Measurements from ENCODE around the gene HIGD2A.

The HIGD2A gene

GRCh38 chr5:176382721-176383120 lies 5.8 kb upstream of the HIGD2A start:
- Histone ChIP-seq H3K9me3 (ENCODE audit: insufficient read depth, low read length) (no peaks in the 10 kb centered on the region), H3K27ac (ENCODE audit: low read depth, low read length) (no peak overlapping the region), H2AFZ (ENCODE audit: low read depth, low read length, severe bottlenecking) (no peak overlapping the region), H3K36me3 (ENCODE audit: low read length) (peaks cover 12% of the 10 kb centered on the region), H3K9me2 (replicated peaks; ENCODE audit: insufficient read depth, low read length) (no peaks in the 10 kb centered on the region), H3K27me3 (ENCODE audit: low read length) (no peaks in the 10 kb centered on the region), H3F3A (ENCODE audit: insufficient read depth) (peaks cover 10% of the 10 kb centered on the region; the same call in 1 of the 2 replicates), H4K20me1 (ENCODE audit: low read depth, low read length) (peaks cover 8% of the 10 kb centered on the region; the same call in 1 of the 2 replicates), H3K4me2 (ENCODE audit: low read depth, low read length, poor library complexity, severe bottlenecking) (no peak overlapping the region), H3K79me2 (ENCODE audit: insufficient read depth, low read length) (peaks cover 33% of the 10 kb centered on the region), H3K4me3 (ENCODE audit: insufficient read depth, low read length, poor library complexity, severe bottlenecking) (no peak overlapping the region), H3K9ac (ENCODE audit: low read length) (no peak overlapping the region)
- TF ChIP-seq EZH2phosphoT487 (conservative IDR thresholded peaks at IDR 0.05; ENCODE audit: low read length): no peak
- no peak for TF ChIP-seq CTCF (IDR thresholded peaks at IDR 0.05; ENCODE audit: insufficient read depth, low read length, poor library complexity, severe bottlenecking)

GRCh38 chr5:176383248-176383905 lies 5.2 kb upstream of the HIGD2A start:
- H3F3A ChIP-seq (ENCODE audit: insufficient read depth): peaks cover 10% of the 10 kb centered on the region; the same call in 1 of the 2 replicates
- H2AFZ ChIP-seq (ENCODE audit: low read depth, low read length, severe bottlenecking): no peak overlapping the region
- no peaks in the 10 kb centered on the region for H3K27me3 ChIP-seq (ENCODE audit: low read length)
- H3K4me2 ChIP-seq (ENCODE audit: low read depth, low read length, poor library complexity, severe bottlenecking): no peak overlapping the region
- peaks cover 8% of the 10 kb centered on the region; the same call in 1 of the 2 replicates for H4K20me1 ChIP-seq (ENCODE audit: low read depth, low read length)
- H3K9me2 ChIP-seq (replicated peaks; ENCODE audit: insufficient read depth, low read length): no peaks in the 10 kb centered on the region
- peaks cover 39% of the 10 kb centered on the region for H3K79me2 ChIP-seq (ENCODE audit: insufficient read depth, low read length)
- no peak overlapping the region for H3K9ac ChIP-seq (ENCODE audit: low read length)
- no peak overlapping the region for H3K4me3 ChIP-seq (ENCODE audit: insufficient read depth, low read length, poor library complexity, severe bottlenecking)
- H3K9me3 ChIP-seq (ENCODE audit: insufficient read depth, low read length): no peaks in the 10 kb centered on the region
- TF ChIP-seq CTCF (IDR thresholded peaks at IDR 0.05; ENCODE audit: insufficient read depth, low read length, poor library complexity, severe bottlenecking) (no peak), EZH2phosphoT487 (conservative IDR thresholded peaks at IDR 0.05; ENCODE audit: low read length) (no peak)
- peaks cover 12% of the 10 kb centered on the region for H3K36me3 ChIP-seq (ENCODE audit: low read length)
- no peak overlapping the region for H3K27ac ChIP-seq (ENCODE audit: low read depth, low read length)

- Histone ChIP-seq H3K36me3 (ENCODE audit: low read length) (peaks cover 12% of the 10 kb centered on the region), H3K9ac (ENCODE audit: low read length) (no peak overlapping the region)
These were observed 4.6 kb upstream of the HIGD2A start for GRCh38 chr5:176383961-176384360.

More at GRCh38 chr5:176383961-176384360, 4.6 kb upstream of the HIGD2A start:
- Histone ChIP-seq H3K4me3 (ENCODE audit: insufficient read depth, low read length, poor library complexity, severe bottlenecking) (no peak overlapping the region), H3K27me3 (ENCODE audit: low read length) (no peaks in the 10 kb centered on the region), H3F3A (ENCODE audit: insufficient read depth) (peaks cover 10% of the 10 kb centered on the region; the same call in 1 of the 2 replicates), H2AFZ (ENCODE audit: low read depth, low read length, severe bottlenecking) (no peak overlapping the region), H3K4me2 (ENCODE audit: low read depth, low read length, poor library complexity, severe bottlenecking) (no peak overlapping the region), H3K9me3 (ENCODE audit: insufficient read depth, low read length) (no peaks in the 10 kb centered on the region), H4K20me1 (ENCODE audit: low read depth, low read length) (peaks cover 8% of the 10 kb centered on the region; the same call in 1 of the 2 replicates), H3K79me2 (ENCODE audit: insufficient read depth, low read length) (peaks cover 40% of the 10 kb centered on the region), H3K27ac (ENCODE audit: low read depth, low read length) (no peak overlapping the region), H3K9me2 (replicated peaks; ENCODE audit: insufficient read depth, low read length) (no peaks in the 10 kb centered on the region)
- TF ChIP-seq CTCF (IDR thresholded peaks at IDR 0.05; ENCODE audit: insufficient read depth, low read length, poor library complexity, severe bottlenecking) (no peak), EZH2phosphoT487 (conservative IDR thresholded peaks at IDR 0.05; ENCODE audit: low read length) (no peak)

Data from SU-DHL-6 (cell line).